BLaER1 (cell line): ENCODE measurements around the gene PLEK2.
"Not testable (repeated sequence)": the region's sequence is repeated elsewhere in the genome, so short reads cannot be mapped to it uniquely, and the experiment has no call there.

Experiments
- H3K27ac ChIP-seq: shearing (Covaris generic); formaldehyde crosslinking; 2 replicates; pipeline ENCODE4 v1.8.1; 2022
- H3K27me3 ChIP-seq: shearing (Covaris generic); formaldehyde crosslinking; 2 replicates; pipeline ENCODE4 v1.8.1; 2022
- H3K36me3 ChIP-seq: shearing (Covaris generic); formaldehyde crosslinking; 2 replicates; pipeline ENCODE4 v1.8.1; 2022
- H3K4me1 ChIP-seq: shearing (Covaris generic); formaldehyde crosslinking; 2 replicates; pipeline ENCODE4 v1.8.1; 2022
- H3K4me2 ChIP-seq: shearing (Covaris generic); formaldehyde crosslinking; 2 replicates; pipeline ENCODE4 v1.8.1; 2022
- H3K4me3 ChIP-seq: shearing (Covaris generic); formaldehyde crosslinking; 2 replicates; pipeline ENCODE4 v1.8.1; 2022
- H3K9ac ChIP-seq: shearing (Covaris generic); formaldehyde crosslinking; 2 replicates; pipeline ENCODE4 v1.8.1; 2022
- H3K9me3 ChIP-seq: shearing (Covaris generic); formaldehyde crosslinking; 2 replicates; pipeline ENCODE4 v1.8.1; 2022
- H4K20me1 ChIP-seq: shearing (Covaris generic); formaldehyde crosslinking; 2 replicates; pipeline ENCODE4 v1.8.1; 2022
- Cebpa-rat ChIP-seq: shearing (Covaris generic); IDR thresholded peaks from 2 replicates; pipeline ENCODE4 v1.8.1; 2022

PLEK2 gene

DNA sequence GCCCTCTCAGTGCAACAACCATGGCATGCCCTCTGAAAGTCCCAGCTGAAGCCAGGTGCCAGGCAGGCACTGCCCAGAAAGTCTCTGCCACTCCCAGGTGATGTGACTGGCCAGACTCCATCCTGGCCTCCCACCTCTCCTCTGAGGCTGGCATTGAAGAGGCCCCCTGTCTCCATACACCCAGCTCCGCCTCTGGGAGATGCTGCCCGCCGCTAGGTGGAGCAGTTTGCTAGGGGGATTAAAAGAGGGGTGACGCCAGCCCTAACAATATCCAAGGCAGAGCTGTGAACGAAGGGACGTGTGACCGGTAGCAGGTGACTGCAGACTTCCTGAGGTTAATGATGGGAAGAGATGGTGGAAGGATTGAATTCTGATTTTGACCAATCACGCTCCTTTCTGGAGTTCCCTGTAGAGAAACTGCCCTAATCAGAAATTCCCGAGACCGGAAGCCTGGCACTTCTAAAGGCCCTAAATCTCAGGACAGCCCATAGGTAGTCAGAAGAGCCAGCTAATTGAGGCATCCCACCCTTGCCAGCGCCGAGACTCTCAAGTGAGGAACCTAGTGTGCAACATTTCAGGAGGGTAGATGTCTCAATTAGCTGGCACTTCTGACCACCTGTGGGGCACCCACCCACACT lies 8.3 kb upstream of the PLEK2 start:
- Histone ChIP-seq H3K9ac (no peak overlapping the region), H3K27ac (no peak overlapping the region), H3K4me2 (no peak overlapping the region), H3K4me3 (no peak overlapping the region), H4K20me1 (no peaks in the 10 kb centered on the region), H3K4me1 (peaks cover 5% of the 10 kb centered on the region; the same call in 1 of the 2 replicates), H3K36me3 (no peaks in the 10 kb centered on the region), H3K27me3 (no peaks in the 10 kb centered on the region), H3K9me3 (no peaks in the 10 kb centered on the region)
- TF ChIP-seq Cebpa-rat: no peak

DNA sequence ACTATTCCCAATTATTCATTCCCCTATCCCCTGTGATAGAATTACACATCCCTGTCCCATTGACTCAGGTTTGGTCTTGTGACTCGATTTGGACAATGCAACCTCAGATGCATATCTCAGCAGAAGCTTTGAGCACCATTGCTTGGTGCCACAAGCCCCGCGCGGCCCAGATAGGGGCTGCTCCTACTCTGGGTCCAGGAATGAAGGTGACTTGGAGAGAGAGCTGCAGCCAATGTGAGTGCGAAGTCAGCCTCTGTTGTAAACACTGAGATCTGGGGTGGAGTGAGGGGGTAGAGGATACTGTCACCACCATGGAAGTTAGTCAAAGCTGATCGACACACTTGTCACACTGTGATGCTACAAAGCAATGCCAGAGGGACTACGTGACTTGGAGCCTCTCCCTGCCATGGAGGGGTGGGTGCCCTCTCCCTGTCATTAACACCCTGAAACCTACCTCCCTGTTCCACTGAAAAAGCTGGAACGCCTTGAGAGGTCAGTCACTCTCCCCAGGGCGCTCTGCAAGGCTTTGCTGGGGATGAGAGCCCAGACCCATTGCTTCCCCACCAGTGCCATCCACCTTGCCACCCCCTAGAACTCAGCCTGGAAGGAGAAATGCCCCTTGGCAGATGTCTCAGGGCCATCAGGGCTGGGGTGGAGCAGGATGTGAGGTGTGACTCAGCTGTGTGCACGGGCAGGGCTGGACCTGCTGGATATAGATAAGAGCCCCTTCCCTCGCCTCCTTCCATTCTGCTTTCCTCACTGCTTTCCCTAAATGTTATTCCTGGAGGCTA lies 6.6 kb upstream of the PLEK2 start:
- Histone ChIP-seq H4K20me1 (no peaks in the 10 kb centered on the region), H3K27ac (no peak overlapping the region), H3K4me3 (no peak overlapping the region), H3K9me3 (no peaks in the 10 kb centered on the region), H3K9ac (no peak overlapping the region), H3K4me2 (no peak overlapping the region), H3K27me3 (no peaks in the 10 kb centered on the region), H3K36me3 (no peaks in the 10 kb centered on the region), H3K4me1 (peaks cover 12% of the 10 kb centered on the region)
- TF ChIP-seq Cebpa-rat: no peak

DNA sequence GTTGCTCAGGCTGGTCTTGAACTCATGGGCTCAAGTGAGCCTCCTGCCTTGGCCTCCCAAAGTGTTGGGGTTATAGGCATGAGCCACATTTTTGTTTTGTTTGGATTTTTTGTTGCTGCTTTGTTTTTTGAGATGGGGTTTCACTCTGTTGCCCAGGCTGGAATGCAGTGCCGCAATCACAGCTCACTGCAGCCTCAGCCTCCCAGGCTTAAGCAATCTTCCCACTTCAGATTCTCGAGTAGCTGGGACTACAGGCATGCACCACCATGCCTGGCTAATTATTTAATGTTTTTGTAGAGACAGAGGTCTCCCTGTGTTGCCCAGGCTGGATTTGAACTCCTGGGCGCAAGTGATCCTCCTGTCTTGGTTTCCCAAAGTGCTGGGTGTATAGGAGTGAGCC lies 5.7 kb upstream of the PLEK2 start:
- Histone ChIP-seq H3K4me2 (no peak overlapping the region), H3K4me3 (no peak overlapping the region), H3K27me3 (no peaks in the 10 kb centered on the region), H3K4me1 (peaks cover 9% of the 10 kb centered on the region), H3K27ac (no peak overlapping the region), H3K9ac (no peak overlapping the region), H3K9me3 (no peaks in the 10 kb centered on the region), H3K36me3 (no peaks in the 10 kb centered on the region), H4K20me1 (no peaks in the 10 kb centered on the region)
- TF ChIP-seq Cebpa-rat: no peak

DNA sequence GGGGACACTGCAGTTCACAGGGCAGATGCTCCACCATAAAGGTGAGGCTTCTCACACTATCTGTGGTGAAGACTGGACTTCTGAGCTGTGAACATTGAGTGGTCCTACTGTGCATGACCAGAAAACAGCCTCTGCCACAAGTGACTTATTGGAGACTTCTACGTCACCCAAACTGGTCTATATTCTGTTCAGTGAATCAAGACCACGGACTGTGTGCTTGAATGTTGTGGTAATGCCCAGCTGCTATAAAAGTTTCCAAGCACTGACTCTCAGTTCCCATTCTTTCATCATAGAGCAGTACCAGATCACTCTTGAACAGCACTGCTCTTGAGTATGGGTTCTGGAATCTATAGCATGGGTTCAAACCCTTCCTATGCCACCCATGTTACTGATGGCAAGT lies 4.8 kb upstream of the PLEK2 start:
- no peak overlapping the region for H3K4me2 ChIP-seq
- no peak for TF ChIP-seq Cebpa-rat

DNA sequence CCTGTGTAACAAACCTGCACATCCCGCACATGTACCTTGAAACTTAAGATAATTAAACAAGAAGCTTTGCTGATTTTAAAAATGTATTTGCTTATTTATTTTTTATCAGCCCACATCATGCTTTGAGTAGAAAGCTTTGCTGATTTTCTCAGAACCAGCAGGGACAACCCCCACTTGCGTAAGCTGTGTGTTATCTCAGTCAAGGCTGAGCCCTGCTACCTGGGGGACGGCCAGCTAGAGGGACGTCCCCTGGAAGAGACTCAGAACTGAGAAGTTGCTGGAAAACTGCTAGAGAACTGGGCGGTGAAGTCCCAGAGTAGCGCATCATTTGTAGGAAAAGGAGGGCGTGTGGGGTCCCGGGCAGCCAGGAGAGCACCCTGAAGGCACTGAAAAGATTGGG lies 4.1 kb upstream of the PLEK2 start:
- TF ChIP-seq Cebpa-rat: no peak
- H3K4me1 ChIP-seq: peaks cover 9% of the 10 kb centered on the region
- no peak overlapping the region for H3K9ac ChIP-seq
- H3K4me2 ChIP-seq: no peak overlapping the region
- H3K36me3 ChIP-seq: no peaks in the 10 kb centered on the region
- no peak overlapping the region for H3K27ac ChIP-seq
- H3K9me3 ChIP-seq: no peaks in the 10 kb centered on the region
- H4K20me1 ChIP-seq: no peaks in the 10 kb centered on the region
- H3K4me3 ChIP-seq: no peak overlapping the region
- no peaks in the 10 kb centered on the region for H3K27me3 ChIP-seq

More for the DNA sequence above, 4.8 kb upstream of the PLEK2 start:
- H3K36me3 ChIP-seq: no peaks in the 10 kb centered on the region
- no peaks in the 10 kb centered on the region for H3K9me3 ChIP-seq
- H3K27me3 ChIP-seq: no peaks in the 10 kb centered on the region
- peaks cover 9% of the 10 kb centered on the region for H3K4me1 ChIP-seq
- no peak overlapping the region for H3K9ac ChIP-seq
- no peak overlapping the region for H3K27ac ChIP-seq
- no peaks in the 10 kb centered on the region for H4K20me1 ChIP-seq
- no peak overlapping the region for H3K4me3 ChIP-seq

DNA sequence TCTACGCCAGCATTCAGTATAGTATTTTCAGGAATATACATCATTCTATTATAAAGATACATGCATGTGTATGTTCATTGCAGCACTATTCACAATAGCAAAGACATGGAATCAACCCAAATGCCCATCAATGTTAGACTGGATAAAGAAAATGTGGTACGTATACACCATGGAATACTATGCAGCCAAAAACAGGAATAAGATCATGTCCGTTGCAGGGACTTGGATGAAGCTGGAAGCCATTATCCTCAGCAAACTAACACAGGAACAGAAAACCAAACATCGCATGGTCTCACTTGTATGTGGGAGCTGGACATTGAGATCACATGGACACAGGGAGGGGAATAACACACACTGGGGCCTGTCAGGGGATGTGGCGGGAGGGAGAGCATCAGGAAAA lies 3.6 kb upstream of the PLEK2 start:
- not testable (repeated sequence) for H3K27me3 ChIP-seq

DNA sequence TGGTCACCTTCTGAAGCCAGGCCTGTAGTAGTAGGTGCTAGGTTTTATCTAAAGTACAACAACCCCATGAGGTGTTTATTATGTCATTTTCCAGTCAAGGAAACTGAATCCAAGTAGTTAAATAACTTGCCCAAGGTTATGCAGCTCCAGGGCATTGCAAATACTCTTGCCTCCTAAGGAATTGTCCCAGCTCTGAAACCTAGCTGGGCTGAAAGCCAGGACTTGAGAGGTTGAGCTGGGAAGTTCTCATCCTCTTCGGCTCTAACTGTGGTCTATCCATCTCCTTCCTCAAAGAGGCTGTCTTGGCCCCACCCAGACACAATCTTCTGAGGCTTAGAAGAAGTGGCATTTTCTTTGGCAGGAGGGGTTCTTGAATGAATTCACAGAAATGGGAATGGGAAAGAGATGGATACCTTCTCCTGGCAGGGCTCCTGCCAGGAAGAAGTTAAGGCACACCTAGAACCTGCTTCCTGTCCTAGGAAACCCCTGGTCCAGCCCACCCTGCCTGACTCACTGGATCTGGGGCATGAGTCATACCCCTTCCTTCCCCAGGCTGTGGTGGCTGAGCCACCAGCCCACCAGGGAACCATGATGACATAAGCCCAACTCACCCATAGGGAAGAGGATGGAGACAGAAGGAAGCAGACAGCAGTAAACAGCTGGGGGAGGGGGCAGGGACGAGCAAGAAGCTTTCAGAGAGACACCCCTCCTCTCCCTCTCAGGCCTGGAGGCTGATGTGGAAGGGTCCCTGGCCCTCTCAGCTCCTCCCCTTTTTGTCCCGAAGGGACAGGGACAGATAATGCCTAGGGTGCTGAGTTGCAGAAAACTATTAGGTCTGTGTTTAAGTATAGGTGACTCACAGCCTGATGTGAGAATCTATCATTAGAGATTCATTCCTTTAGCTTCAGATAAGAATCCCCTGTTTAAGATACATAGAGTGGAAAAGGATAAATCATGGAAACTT lies 2.1 kb upstream of the PLEK2 start:
- no peak overlapping the region for H3K27ac ChIP-seq
- H3K9ac ChIP-seq: no peak overlapping the region
- H3K4me3 ChIP-seq: no peak overlapping the region
- no peaks in the 10 kb centered on the region for H3K9me3 ChIP-seq
- no peaks in the 10 kb centered on the region for H3K36me3 ChIP-seq
- TF ChIP-seq Cebpa-rat: no peak
- H3K4me2 ChIP-seq: 0 out of 2 replicates have a peak overlapping the region, but pooled peaks have one; percentile 15
- H3K27me3 ChIP-seq: no peaks in the 10 kb centered on the region
- no peaks in the 10 kb centered on the region for H4K20me1 ChIP-seq
- H3K4me1 ChIP-seq: peaks cover 9% of the 10 kb centered on the region

More for the DNA sequence above, 3.6 kb upstream of the PLEK2 start:
- not testable (repeated sequence) for H3K27ac ChIP-seq, H3K4me2 ChIP-seq, H3K4me1 ChIP-seq, H3K9ac ChIP-seq, H3K4me3 ChIP-seq, H3K9me3 ChIP-seq, H3K36me3 ChIP-seq, H4K20me1 ChIP-seq

DNA sequence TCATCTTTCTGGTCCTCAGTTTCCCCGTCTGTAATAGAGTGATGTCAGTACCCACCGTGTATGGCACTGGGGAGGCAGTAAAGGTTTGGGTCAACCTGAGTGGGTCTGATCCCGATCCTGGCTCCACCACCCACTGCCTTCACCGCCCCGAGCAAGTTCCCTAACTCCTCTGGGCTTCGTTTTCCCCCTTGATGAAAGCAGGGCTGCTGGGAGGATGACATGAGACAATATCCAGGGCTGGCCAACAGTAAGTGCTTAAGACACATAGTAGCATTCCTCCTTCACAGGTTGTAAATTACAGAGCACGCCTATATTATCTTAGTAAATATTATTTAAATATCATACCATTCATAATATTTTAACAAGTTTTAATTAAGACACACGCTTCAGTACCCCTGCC lies 595 bp downstream of the PLEK2 start:
- Histone ChIP-seq H3K4me2 (no peak overlapping the region), H3K27ac (no peak overlapping the region)

DNA sequence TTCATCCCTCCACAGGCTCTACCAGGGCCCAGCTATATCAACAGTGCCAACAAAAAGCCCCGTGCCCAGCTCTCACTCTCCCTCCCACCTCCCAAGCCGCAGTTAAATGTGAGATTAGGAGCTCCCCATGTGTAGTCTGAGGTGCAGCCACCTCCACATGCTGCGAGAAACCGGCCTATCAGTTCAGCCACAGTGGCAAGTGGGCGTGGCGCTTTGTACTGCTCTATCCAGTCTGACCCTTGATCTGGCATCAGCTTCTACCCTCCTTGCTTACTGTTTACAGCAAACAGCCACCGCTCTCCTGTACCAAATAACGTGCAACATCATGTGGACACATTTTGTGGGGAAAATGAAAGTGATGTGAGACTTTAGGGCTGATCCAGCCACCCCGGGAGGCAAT lies 1.7 kb downstream of the PLEK2 start:
- peaks cover 9% of the 10 kb centered on the region for H3K4me1 ChIP-seq
- H3K4me2 ChIP-seq: no peak overlapping the region
- H3K9ac ChIP-seq: no peak overlapping the region
- no peaks in the 10 kb centered on the region for H3K9me3 ChIP-seq
- no peak for TF ChIP-seq Cebpa-rat
- H3K4me3 ChIP-seq: no peak overlapping the region
- H3K36me3 ChIP-seq: no peaks in the 10 kb centered on the region
- H4K20me1 ChIP-seq: no peaks in the 10 kb centered on the region
- no peak overlapping the region for H3K27ac ChIP-seq
- H3K27me3 ChIP-seq: no peaks in the 10 kb centered on the region

More for the DNA sequence above, 595 bp downstream of the PLEK2 start:
- H3K4me1 ChIP-seq: peaks cover 9% of the 10 kb centered on the region
- H3K4me3 ChIP-seq: no peak overlapping the region
- no peaks in the 10 kb centered on the region for H4K20me1 ChIP-seq
- no peaks in the 10 kb centered on the region for H3K36me3 ChIP-seq
- no peaks in the 10 kb centered on the region for H3K9me3 ChIP-seq
- TF ChIP-seq Cebpa-rat: no peak
- no peak overlapping the region for H3K9ac ChIP-seq
- H3K27me3 ChIP-seq: no peaks in the 10 kb centered on the region
